HFFc6 (cell line): ENCODE measurements around the gene KIF1B. TPM values are rescaled to one million over a fixed set of nuclear protein-coding genes. Genes with fewer than 3 reads are reported as not detected.
"Not testable (repeated sequence)": the region's sequence is repeated elsewhere in the genome, so short reads cannot be mapped to it uniquely, and the experiment has no call there.

Source experiments
- DNase-seq: peaks from one replicate; pipeline ENCODE4 v3.0.0-alpha.2; 2018
- H3K27ac Mint-ChIP-seq: 2 replicates; pipeline ENCODE4 v1.8.0; 2020; ENCODE audit warnings: mild to moderate bottlenecking, mixed read lengths
- H3K27me3 Mint-ChIP-seq: 2 replicates; pipeline ENCODE4 v1.8.0; 2021; ENCODE audit warnings: mild to moderate bottlenecking, moderate library complexity, mixed read lengths; ENCODE audit not compliant: insufficient read depth
- H3K36me3 Mint-ChIP-seq: 2 replicates; pipeline ENCODE4 v1.8.0; 2021; ENCODE audit warnings: low read depth, mixed read lengths
- H3K4me1 Mint-ChIP-seq: 2 replicates; pipeline ENCODE4 v1.8.0; 2020; ENCODE audit warnings: low read depth, mixed read lengths
- H3K4me3 Mint-ChIP-seq: 2 replicates; pipeline ENCODE4 v1.8.0; 2020; ENCODE audit warnings: mild to moderate bottlenecking, moderate library complexity, mixed read lengths
- H3K9me3 Mint-ChIP-seq: 2 replicates; pipeline ENCODE4 v1.8.0; 2020; ENCODE audit warnings: mild to moderate bottlenecking, mixed read lengths
- CTCF ChIP-seq: fragments of 200-600 bp; sonication (generic); IDR thresholded peaks from 2 replicates; pipeline ENCODE4 v1.5.0; 2021; ENCODE audit warnings: antibody characterized with exemption, mild to moderate bottlenecking
- total RNA-seq, 6 experiments: library from RNA; stranded (reverse); fragmentation: NEBNext Ultra II Directional; extraction: Animal tissue kit (Norgen Biotek cat#: 25700); gene quantifications; 2 replicates in 1 of 6; 3 replicates in 5 of 6; pipeline ENCODE4 v1.2.3, GENCODE V29; 2021

KIF1B gene
- total RNA-seq, 6 experiments from 2014 or later: 35.2 to 41.6 (median 39.3) TPM

DNA sequence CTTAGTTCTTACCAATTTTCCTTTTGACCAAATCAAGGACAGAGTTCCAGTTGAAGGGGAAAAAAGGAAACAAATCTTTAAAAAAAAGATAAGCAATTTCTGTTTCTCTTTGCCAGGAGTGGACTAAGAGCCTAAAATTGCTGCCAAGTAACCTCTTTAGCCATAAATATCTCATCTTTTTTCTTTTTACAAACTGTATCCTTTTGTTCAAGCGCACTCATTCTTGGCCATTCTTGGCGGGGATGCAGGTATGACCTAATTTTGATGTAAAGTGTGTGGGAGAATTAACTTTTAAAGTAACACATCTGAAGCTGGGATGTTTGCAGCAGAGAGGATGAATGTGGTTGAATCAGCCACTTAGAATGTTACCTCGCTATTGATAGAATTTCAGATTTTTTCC is 13.4 kb upstream of the KIF1B start:
- Mint-ChIP-seq H3K27me3 (peaks cover 9% of the 10 kb centered on the region), H3K4me1 (peaks cover 23% of the 10 kb centered on the region), H3K4me3 (no peak overlapping the region), H3K27ac (no peak overlapping the region), H3K36me3 (no peaks in the 10 kb centered on the region), H3K9me3 (no peaks in the 10 kb centered on the region)
- no peak for TF ChIP-seq CTCF
- DNase-seq: no peak

DNA sequence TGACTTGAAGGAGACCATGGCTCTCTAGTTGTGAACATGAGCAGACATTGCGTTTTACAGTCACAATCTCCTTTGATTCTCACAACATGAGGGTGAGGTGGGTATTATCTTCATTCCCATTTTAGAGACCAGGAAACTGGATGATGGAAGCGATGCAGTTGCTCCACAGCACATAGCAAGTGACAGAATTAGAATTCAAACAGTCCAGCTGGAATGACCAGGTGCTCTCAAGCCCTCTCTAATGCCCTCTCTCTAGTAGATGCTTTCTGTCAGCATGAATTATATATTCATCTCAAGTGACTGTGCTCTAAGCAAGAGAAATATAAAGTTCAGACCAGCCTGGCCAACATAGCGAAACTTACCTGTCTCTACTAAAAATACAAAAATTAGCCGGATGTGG is 9.8 kb upstream of the KIF1B start:
- no peak for TF ChIP-seq CTCF
- H3K36me3 Mint-ChIP-seq: no peaks in the 10 kb centered on the region

DNA sequence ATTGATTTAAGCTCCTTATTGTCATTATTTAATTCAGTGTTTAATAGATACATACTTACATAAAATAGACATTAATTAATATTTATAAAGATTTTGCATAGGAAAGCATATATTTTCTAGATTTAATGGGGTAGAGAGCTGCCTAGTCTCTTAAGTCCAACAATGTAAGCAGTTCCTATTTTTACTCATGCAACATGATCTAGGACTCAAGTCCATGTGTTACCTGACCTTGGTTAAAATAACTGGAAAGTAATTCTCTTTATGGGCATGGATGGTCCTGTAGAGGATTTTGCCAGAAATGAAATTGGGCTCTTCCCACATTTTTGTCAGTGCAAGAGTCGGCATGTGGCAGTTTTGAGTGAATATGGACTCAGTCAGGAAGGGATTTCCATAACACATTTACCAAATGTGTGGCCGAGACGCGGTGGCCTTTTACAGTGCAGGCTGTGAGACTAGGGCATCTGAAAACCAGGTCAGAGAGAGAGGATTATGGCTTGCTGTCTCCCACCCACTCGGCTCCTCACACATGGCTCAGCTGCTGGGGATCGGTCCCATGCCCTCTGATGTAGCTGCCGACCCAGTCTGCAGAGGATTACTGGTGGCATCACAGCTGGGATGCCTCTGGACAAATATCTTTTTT is 6.2 kb upstream of the KIF1B start:
- H3K4me1 Mint-ChIP-seq: peaks cover 2% of the 10 kb centered on the region
- H3K9me3 Mint-ChIP-seq: no peaks in the 10 kb centered on the region
- H3K27ac Mint-ChIP-seq: no peak overlapping the region
- no peak overlapping the region for H3K4me3 Mint-ChIP-seq
- H3K36me3 Mint-ChIP-seq: no peaks in the 10 kb centered on the region
- no peak for DNase-seq
- TF ChIP-seq CTCF: no peak
- H3K27me3 Mint-ChIP-seq: no peaks in the 10 kb centered on the region

More for the DNA sequence above, 9.8 kb upstream of the KIF1B start:
- no peak for DNase-seq
- Mint-ChIP-seq H3K4me3 (no peak overlapping the region), H3K27ac (no peak overlapping the region), H3K4me1 (peaks cover 11% of the 10 kb centered on the region), H3K9me3 (no peaks in the 10 kb centered on the region), H3K27me3 (peaks cover 9% of the 10 kb centered on the region)

- H3K27me3 Mint-ChIP-seq, H3K4me3 Mint-ChIP-seq, H3K36me3 Mint-ChIP-seq, H3K9me3 Mint-ChIP-seq, H3K27ac Mint-ChIP-seq, DNase-seq: not testable (repeated sequence)
- H3K4me1 Mint-ChIP-seq: peaks cover 10% of the 10 kb centered on the region
Measured at GRCh38 chr1:10205206-10205605, 5.2 kb upstream of the KIF1B start.

DNA sequence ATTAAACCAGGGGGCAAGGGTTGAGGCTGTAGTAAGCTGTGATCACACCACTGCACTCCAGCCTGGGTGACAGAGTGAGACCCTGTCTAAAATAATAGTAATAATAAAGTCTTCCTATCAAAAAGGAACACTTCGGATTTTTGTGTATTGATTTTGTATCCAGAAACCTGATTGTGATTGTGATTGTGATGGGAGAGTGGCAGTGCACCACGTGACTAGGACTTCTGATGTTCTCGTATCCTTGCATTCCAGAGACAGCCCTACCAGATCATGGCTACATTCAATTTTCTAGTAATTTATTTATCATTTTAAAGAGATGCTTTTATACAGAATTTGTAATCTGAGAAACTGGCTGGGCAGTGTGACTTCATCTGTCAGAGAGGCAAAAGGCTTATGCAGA is 2.6 kb upstream of the KIF1B start:
- H3K4me3 Mint-ChIP-seq: no peak overlapping the region
- H3K4me1 Mint-ChIP-seq: peaks cover 22% of the 10 kb centered on the region
- no peaks in the 10 kb centered on the region for H3K36me3 Mint-ChIP-seq
- DNase-seq: no peak
- no peak overlapping the region for H3K27ac Mint-ChIP-seq
- no peaks in the 10 kb centered on the region for H3K9me3 Mint-ChIP-seq
- no peak for TF ChIP-seq CTCF
- H3K27me3 Mint-ChIP-seq: no peaks in the 10 kb centered on the region

DNA sequence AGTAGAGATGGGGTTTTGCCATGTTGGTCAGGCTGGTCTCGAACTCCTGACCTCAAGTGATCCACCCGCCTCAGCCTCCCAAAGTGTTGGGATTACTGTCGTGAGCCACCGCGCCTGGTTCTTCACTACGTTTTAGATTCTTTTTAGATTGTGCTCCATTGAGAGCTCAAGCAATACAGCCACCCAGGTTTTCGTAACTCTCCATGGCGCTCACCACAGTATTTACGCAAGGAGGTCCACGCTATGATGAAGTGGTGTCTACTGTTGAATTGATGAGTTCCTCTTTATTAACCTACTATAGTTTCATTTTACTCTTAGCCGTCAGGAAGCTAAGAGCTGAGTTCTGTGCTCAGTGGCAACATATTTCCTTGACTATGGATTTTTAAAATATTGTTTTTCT is 1.8 kb upstream of the KIF1B start:
- peaks cover 28% of the 10 kb centered on the region for H3K4me1 Mint-ChIP-seq
- H3K4me3 Mint-ChIP-seq: no peak overlapping the region
- no peak overlapping the region for H3K27ac Mint-ChIP-seq
- H3K36me3 Mint-ChIP-seq: no peaks in the 10 kb centered on the region
- TF ChIP-seq CTCF: no peak
- DNase-seq: no peak
- no peaks in the 10 kb centered on the region; the same call in 1 of the 2 replicates for H3K27me3 Mint-ChIP-seq
- H3K9me3 Mint-ChIP-seq: no peaks in the 10 kb centered on the region
